ENCODE data around the gene PPP3R1. TPM values are rescaled to one million over a fixed set of nuclear protein-coding genes. Genes with fewer than 3 reads are reported as not detected.

Gene PPP3R1
- total RNA-seq, 3 donors from 2014 or later (not counting 1 experiment from before 2014, with no cell fraction given) = 77.8 to 86.2 (median 79.9) TPM

DNA sequence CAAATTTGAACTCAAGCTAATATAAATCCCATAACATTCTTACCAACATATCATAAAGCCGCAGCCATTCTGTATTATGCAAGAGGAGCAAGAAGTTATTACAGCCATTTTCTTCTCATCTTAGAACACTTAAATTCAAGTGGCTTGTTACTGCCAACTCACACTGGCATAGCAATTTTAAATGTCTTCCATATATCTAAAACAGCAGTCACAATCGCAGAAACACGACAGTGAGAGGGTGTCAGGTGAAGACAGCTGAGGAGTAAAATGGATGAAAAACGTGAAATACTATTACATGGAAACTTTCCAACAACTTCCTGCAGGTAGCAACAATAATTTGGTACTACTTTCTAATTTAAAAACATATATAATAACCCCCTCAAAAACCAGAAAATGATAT, 17.9 kb downstream of the PPP3R1 start:
- no peak for ATAC-seq
- peaks cover 79 to 88% of the 10 kb centered on the region in 2 donors for H3K4me1 Mint-ChIP-seq
- no peak for DNase-seq
- WGBS (ENCODE audit: insufficient coverage) = 100% methylated on average over 1 of the region's 4 CpGs
- Histone ChIP-seq H3K4me3 (ENCODE audit: low read length) (no peak overlapping the region), H3K36me3 (ENCODE audit: control insufficient read depth, insufficient read depth, low read length) (no peaks in the 10 kb centered on the region), H3K27me3 (ENCODE audit: control insufficient read depth, insufficient read depth, low read length) (no peaks in the 10 kb centered on the region), H3K9me3 (ENCODE audit: control insufficient read depth, insufficient read depth, low read length) (no peaks in the 10 kb centered on the region), H3K4me1 (ENCODE audit: control insufficient read depth, insufficient read depth, low read length) (peaks cover 4% of the 10 kb centered on the region), H3K27ac (ENCODE audit: low read length) (no peak overlapping the region)
- H3K9me3 Mint-ChIP-seq = no peaks in the 10 kb centered on the region
- TF ChIP-seq, protein P1, sequence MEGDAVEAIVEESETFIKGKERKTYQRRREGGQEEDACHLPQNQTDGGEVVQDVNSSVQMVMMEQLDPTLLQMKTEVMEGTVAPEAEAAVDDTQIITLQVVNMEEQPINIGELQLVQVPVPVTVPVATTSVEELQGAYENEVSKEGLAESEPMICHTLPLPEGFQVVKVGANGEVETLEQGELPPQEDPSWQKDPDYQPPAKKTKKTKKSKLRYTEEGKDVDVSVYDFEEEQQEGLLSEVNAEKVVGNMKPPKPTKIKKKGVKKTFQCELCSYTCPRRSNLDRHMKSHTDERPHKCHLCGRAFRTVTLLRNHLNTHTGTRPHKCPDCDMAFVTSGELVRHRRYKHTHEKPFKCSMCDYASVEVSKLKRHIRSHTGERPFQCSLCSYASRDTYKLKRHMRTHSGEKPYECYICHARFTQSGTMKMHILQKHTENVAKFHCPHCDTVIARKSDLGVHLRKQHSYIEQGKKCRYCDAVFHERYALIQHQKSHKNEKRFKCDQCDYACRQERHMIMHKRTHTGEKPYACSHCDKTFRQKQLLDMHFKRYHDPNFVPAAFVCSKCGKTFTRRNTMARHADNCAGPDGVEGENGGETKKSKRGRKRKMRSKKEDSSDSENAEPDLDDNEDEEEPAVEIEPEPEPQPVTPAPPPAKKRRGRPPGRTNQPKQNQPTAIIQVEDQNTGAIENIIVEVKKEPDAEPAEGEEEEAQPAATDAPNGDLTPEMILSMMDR (IDR thresholded peaks at IDR 0.05) = no peak
- intact Hi-C loops (cut with micrococcal nuclease) = no loop called here
- no peaks in the 10 kb centered on the region for H3K27me3 Mint-ChIP-seq (ENCODE audit: low read depth in 2 of 2)
- H3K36me3 Mint-ChIP-seq = no peaks in the 10 kb centered on the region
- H3K27ac Mint-ChIP-seq = peak overlapping the region; percentile 49 to 74
- H3K4me3 Mint-ChIP-seq = no peak overlapping the region

DNA sequence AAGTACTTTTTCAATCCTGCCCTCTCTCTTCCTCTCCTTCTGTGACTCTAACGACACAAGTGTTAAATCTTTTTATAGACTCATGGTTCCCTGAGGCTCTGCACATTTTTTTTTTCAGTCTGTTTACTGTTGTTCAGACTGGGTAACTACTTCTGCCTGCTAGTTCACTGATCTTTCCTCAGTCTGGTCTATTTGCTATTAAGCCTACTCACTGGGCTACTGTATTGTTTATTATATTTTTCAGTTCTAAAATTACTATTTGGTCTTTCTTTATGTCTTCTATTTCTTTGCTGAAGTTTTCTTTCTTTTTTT, 21.3 kb downstream of the PPP3R1 start:
- no peaks in the 10 kb centered on the region for H3K36me3 Mint-ChIP-seq
- Histone ChIP-seq H3K27me3 (ENCODE audit: control insufficient read depth, insufficient read depth, low read length) (no peaks in the 10 kb centered on the region), H3K4me1 (ENCODE audit: control insufficient read depth, insufficient read depth, low read length) (peaks cover 7% of the 10 kb centered on the region), H3K27ac (ENCODE audit: low read length) (peak overlapping the region; percentile 33), H3K9me3 (ENCODE audit: control insufficient read depth, insufficient read depth, low read length) (no peaks in the 10 kb centered on the region), H3K36me3 (ENCODE audit: control insufficient read depth, insufficient read depth, low read length) (no peaks in the 10 kb centered on the region), H3K4me3 (ENCODE audit: low read length) (no peak overlapping the region)
- intact Hi-C loops (cut with micrococcal nuclease) = no loop called here
- H3K4me3 Mint-ChIP-seq = peak overlapping the region; percentile 53
- peak overlapping the region; percentile 88 to 91 for H3K27ac Mint-ChIP-seq
- TF ChIP-seq, protein P1 (IDR thresholded peaks at IDR 0.05) = no peak
- peaks cover 72 to 83% of the 10 kb centered on the region in 2 donors for H3K4me1 Mint-ChIP-seq
- no peaks in the 10 kb centered on the region for H3K27me3 Mint-ChIP-seq (ENCODE audit: low read depth in 2 of 2)
- H3K9me3 Mint-ChIP-seq = no peaks in the 10 kb centered on the region
- no peak for DNase-seq
- ATAC-seq = peak in 2 of 3 donors; percentile 46 to 53
- WGBS (ENCODE audit: insufficient coverage) = 0% methylated on average over 1 of the region's 1 CpG

DNA sequence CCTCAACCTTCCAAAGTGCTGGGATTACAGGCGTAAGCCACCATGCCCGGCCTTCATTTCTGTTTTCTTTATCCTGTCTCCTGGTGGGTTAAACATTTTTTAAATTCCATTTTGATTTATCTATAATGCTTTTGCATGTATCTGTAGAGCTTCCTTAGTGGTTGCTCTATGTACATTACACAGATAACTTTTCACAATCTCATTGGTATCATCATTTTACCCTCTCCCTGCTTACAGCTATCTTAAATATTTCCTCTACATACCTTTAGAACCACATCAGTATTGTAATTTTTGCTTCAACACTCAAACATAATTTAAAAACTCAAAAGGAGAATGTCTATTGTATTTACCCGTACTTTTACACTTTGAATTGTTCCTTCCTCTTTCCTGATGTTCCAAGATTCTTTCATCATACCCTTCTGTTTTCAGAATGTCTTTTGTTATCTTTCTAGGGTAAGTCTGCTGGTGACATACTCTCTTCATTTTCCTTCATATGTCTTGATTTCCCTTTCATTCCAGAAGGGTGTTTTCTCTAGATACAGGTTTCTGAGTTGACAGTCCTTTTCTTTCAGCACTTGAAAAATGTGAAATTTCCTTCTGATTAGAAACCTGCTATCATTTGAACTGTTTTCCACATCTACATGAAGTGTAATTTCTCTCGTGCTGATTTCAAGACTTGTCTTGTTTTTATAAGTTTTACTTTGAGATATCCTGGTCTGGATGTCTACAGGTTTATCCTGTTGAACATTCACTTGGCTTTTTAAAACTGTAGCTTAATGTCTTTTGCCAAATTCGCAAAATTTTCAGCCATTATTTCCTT, 21.9 kb downstream of the PPP3R1 start:
- ATAC-seq = no peak
- Mint-ChIP-seq H3K27ac (peak overlapping the region; percentile 88 to 91), H3K36me3 (no peaks in the 10 kb centered on the region), H3K4me3 (no peak overlapping the region), H3K27me3 (ENCODE audit: low read depth in 2 of 2) (no peaks in the 10 kb centered on the region), H3K9me3 (no peaks in the 10 kb centered on the region), H3K4me1 (peaks cover 72 to 83% of the 10 kb centered on the region in 2 donors)
- peak overlapping the region; percentile 33 for H3K27ac ChIP-seq (ENCODE audit: low read length)
- 76% methylated on average over 5 of the region's 5 CpGs for WGBS (ENCODE audit: insufficient coverage)
- no peak overlapping the region for H3K4me3 ChIP-seq (ENCODE audit: low read length)
- TF ChIP-seq, protein P1 (IDR thresholded peaks at IDR 0.05) = no peak
- DNase-seq = no peak
- no peaks in the 10 kb centered on the region for H3K27me3 ChIP-seq (ENCODE audit: control insufficient read depth, insufficient read depth, low read length)
- H3K4me1 ChIP-seq (ENCODE audit: control insufficient read depth, insufficient read depth, low read length) = peaks cover 7% of the 10 kb centered on the region
- H3K36me3 ChIP-seq (ENCODE audit: control insufficient read depth, insufficient read depth, low read length) = no peaks in the 10 kb centered on the region
- no peaks in the 10 kb centered on the region for H3K9me3 ChIP-seq (ENCODE audit: control insufficient read depth, insufficient read depth, low read length)
- intact Hi-C loops (cut with micrococcal nuclease) = no loop called here

DNA sequence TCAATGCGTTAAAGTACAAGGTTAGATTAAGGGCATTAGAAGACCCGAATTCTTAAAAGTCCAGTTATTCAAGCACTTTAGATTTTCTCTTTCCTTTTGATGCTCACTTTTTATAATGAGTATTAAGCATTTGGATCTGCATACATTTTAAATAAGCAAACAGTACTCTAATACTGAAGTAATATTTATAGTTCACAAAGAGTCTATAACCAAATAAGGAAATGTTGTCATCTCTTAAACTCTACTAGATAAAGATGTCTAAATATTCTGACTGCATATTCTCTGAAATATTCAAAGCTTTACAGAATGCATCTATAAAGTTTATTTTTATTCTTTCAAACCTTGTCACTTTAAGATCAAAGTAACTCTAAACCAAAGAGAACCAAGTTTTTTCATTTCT, 25.5 kb downstream of the PPP3R1 start:
- Histone ChIP-seq H3K4me3 (ENCODE audit: low read length) (no peak overlapping the region), H3K4me1 (ENCODE audit: control insufficient read depth, insufficient read depth, low read length) (peaks cover 15% of the 10 kb centered on the region), H3K27me3 (ENCODE audit: control insufficient read depth, insufficient read depth, low read length) (no peaks in the 10 kb centered on the region), H3K27ac (ENCODE audit: low read length) (no peak overlapping the region), H3K9me3 (ENCODE audit: control insufficient read depth, insufficient read depth, low read length) (no peaks in the 10 kb centered on the region), H3K36me3 (ENCODE audit: control insufficient read depth, insufficient read depth, low read length) (no peaks in the 10 kb centered on the region)
- H3K27ac Mint-ChIP-seq = peak overlapping the region; percentile 80 to 81
- WGBS (ENCODE audit: insufficient coverage) = 100% methylated on average over 1 of the region's 2 CpGs
- TF ChIP-seq, protein P1 (IDR thresholded peaks at IDR 0.05) = no peak
- no peak overlapping the region for H3K4me3 Mint-ChIP-seq
- DNase-seq (no peak), ATAC-seq (no peak)
- peaks cover 83 to 87% of the 10 kb centered on the region in 2 donors for H3K4me1 Mint-ChIP-seq
- no peaks in the 10 kb centered on the region for H3K36me3 Mint-ChIP-seq
- intact Hi-C loops (cut with micrococcal nuclease) = no loop called here
- H3K27me3 Mint-ChIP-seq (ENCODE audit: low read depth in 2 of 2) = no peaks in the 10 kb centered on the region
- H3K9me3 Mint-ChIP-seq = no peaks in the 10 kb centered on the region

Data from natural killer cell (primary cell).